ENCODE measurements around the gene ANGEL2.
"Not testable (repeated sequence)": the region's sequence is repeated elsewhere in the genome, so short reads cannot be mapped to it uniquely, and the experiment has no call there.

Gene ANGEL2

GRCh38 chr1:213019450-213019849 is 3.8 kb upstream of the ANGEL2 start:
- Histone ChIP-seq H3K27ac (ENCODE audit: low read depth in 2 of 2, low read length in 2 of 2) (no peak overlapping the region), H3K4me1 (ENCODE audit: control insufficient read depth in 2 of 2, insufficient read depth in 2 of 2, low read length in 2 of 2) (peaks cover 0 to 3% of the 10 kb centered on the region in 2 donors), H3K9me3 (ENCODE audit: control insufficient read depth in 2 of 2, low read length in 2 of 2) (no peaks in the 10 kb centered on the region), H3K9ac (ENCODE audit: low read depth in 1 of 2, low read length in 2 of 2) (no peak overlapping the region), H3K4me3 (ENCODE audit: low read length in 2 of 2) (no peak overlapping the region), H3K36me3 (ENCODE audit: control insufficient read depth in 2 of 2, insufficient read depth in 2 of 2, low read length in 2 of 2) (no peaks in the 10 kb centered on the region), H3K27me3 (ENCODE audit: control insufficient read depth in 2 of 2, insufficient read depth in 2 of 2, low read length in 2 of 2) (peaks cover 2 to 5% of the 10 kb centered on the region in 2 donors)

GRCh38 chr1:213017447-213018273 is 2.0 kb upstream of the ANGEL2 start:
- no peak overlapping the region for H3K9ac ChIP-seq (ENCODE audit: low read depth in 1 of 2, low read length in 2 of 2)
- no peak overlapping the region for H3K27ac ChIP-seq (ENCODE audit: low read depth in 2 of 2, low read length in 2 of 2)
- peaks cover 0 to 4% of the 10 kb centered on the region in 2 donors for H3K36me3 ChIP-seq (ENCODE audit: control insufficient read depth in 2 of 2, insufficient read depth in 2 of 2, low read length in 2 of 2)
- H3K4me3 ChIP-seq (ENCODE audit: low read length in 2 of 2): no peak overlapping the region
- peaks cover 0 to 3% of the 10 kb centered on the region in 2 donors for H3K4me1 ChIP-seq (ENCODE audit: control insufficient read depth in 2 of 2, insufficient read depth in 2 of 2, low read length in 2 of 2)
- peaks cover 0 to 2% of the 10 kb centered on the region in 2 donors for H3K27me3 ChIP-seq (ENCODE audit: control insufficient read depth in 2 of 2, insufficient read depth in 2 of 2, low read length in 2 of 2)
- no peaks in the 10 kb centered on the region for H3K9me3 ChIP-seq (ENCODE audit: control insufficient read depth in 2 of 2, low read length in 2 of 2)

DNA sequence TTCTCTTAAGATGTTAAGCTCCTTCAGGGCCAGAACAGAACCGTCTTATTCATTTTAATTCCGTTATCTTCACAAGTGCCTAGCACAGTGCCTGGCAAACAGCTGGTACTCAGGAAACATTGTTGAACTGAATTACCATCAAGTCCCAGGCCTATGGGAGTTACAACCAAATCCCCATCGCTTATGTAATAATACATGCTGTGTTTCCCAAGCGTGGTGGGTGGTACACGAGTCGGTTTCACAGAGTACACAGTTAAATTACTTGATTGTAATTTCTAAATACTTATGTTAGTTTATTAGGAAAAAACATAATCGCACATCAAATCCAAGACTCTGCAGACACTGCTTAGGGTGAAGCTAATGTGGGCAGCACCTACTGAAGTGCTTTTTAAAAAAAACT is 1.0 kb downstream of the ANGEL2 start:
- Histone ChIP-seq H3K27ac (ENCODE audit: low read depth in 2 of 2, low read length in 2 of 2) (peak overlapping the region; percentile 83 to 92), H3K27me3 (ENCODE audit: control insufficient read depth in 2 of 2, insufficient read depth in 2 of 2, low read length in 2 of 2) (no peaks in the 10 kb centered on the region), H3K4me1 (ENCODE audit: control insufficient read depth in 2 of 2, insufficient read depth in 2 of 2, low read length in 2 of 2) (peaks cover 0 to 3% of the 10 kb centered on the region in 2 donors), H3K9ac (ENCODE audit: low read depth in 1 of 2, low read length in 2 of 2) (peak overlapping the region; percentile 83 to 90), H3K9me3 (ENCODE audit: control insufficient read depth in 2 of 2, low read length in 2 of 2) (no peaks in the 10 kb centered on the region), H3K4me3 (ENCODE audit: low read length in 2 of 2) (peak overlapping the region; percentile 88 to 93), H3K36me3 (ENCODE audit: control insufficient read depth in 2 of 2, insufficient read depth in 2 of 2, low read length in 2 of 2) (peaks cover 0 to 10% of the 10 kb centered on the region in 2 donors)

GRCh38 chr1:213008564-213008963 is 7.1 kb downstream of the ANGEL2 start:
- Histone ChIP-seq H3K27ac (ENCODE audit: low read depth in 2 of 2, low read length in 2 of 2) (no peak overlapping the region), H3K4me3 (ENCODE audit: low read length in 2 of 2) (no peak overlapping the region), H3K36me3 (ENCODE audit: control insufficient read depth in 2 of 2, insufficient read depth in 2 of 2, low read length in 2 of 2) (peaks cover 11 to 30% of the 10 kb centered on the region in 2 donors), H3K4me1 (ENCODE audit: control insufficient read depth in 2 of 2, insufficient read depth in 2 of 2, low read length in 2 of 2) (no peaks in the 10 kb centered on the region), H3K9ac (ENCODE audit: low read depth in 1 of 2, low read length in 2 of 2) (no peak overlapping the region), H3K27me3 (ENCODE audit: control insufficient read depth in 2 of 2, insufficient read depth in 2 of 2, low read length in 2 of 2) (no peaks in the 10 kb centered on the region), H3K9me3 (ENCODE audit: control insufficient read depth in 2 of 2, low read length in 2 of 2) (no peaks in the 10 kb centered on the region)

DNA sequence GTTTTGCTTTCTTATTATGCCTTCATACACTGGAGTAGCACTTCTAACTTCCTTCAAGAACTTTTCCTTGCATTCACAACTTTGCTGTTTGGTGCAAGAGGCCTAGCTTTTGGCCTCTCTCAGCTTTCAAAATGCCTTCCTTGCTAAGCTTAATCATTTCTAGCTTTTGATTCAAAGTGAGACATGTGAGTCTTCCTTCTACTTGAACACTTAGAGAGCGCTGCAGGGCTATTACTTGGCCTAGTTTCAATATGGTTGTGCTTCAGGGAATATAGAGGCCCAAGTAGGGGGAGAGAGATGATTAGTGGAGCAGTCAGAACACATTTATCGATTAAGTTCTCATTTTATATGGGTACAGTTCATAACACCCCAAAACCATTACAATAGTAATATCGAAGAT is 12.4 kb downstream of the ANGEL2 start:
- Histone ChIP-seq H3K9me3 (ENCODE audit: control insufficient read depth in 2 of 2, low read length in 2 of 2) (no peaks in the 10 kb centered on the region), H3K27ac (ENCODE audit: low read depth in 2 of 2, low read length in 2 of 2) (no peak overlapping the region), H3K4me3 (ENCODE audit: low read length in 2 of 2) (no peak overlapping the region), H3K27me3 (ENCODE audit: control insufficient read depth in 2 of 2, insufficient read depth in 2 of 2, low read length in 2 of 2) (no peaks in the 10 kb centered on the region), H3K36me3 (ENCODE audit: control insufficient read depth in 2 of 2, insufficient read depth in 2 of 2, low read length in 2 of 2) (peaks cover 18 to 35% of the 10 kb centered on the region in 2 donors), H3K4me1 (ENCODE audit: control insufficient read depth in 2 of 2, insufficient read depth in 2 of 2, low read length in 2 of 2) (no peaks in the 10 kb centered on the region), H3K9ac (ENCODE audit: low read depth in 1 of 2, low read length in 2 of 2) (no peak overlapping the region)

- no peak overlapping the region for H3K27ac ChIP-seq (ENCODE audit: low read depth in 2 of 2, low read length in 2 of 2)
- no peaks in the 10 kb centered on the region for H3K27me3 ChIP-seq (ENCODE audit: control insufficient read depth in 2 of 2, insufficient read depth in 2 of 2, low read length in 2 of 2)
- H3K9ac ChIP-seq (ENCODE audit: low read depth in 1 of 2, low read length in 2 of 2): no peak overlapping the region
- peaks cover 14 to 20% of the 10 kb centered on the region in 2 donors for H3K36me3 ChIP-seq (ENCODE audit: control insufficient read depth in 2 of 2, insufficient read depth in 2 of 2, low read length in 2 of 2)
- no peaks in the 10 kb centered on the region for H3K9me3 ChIP-seq (ENCODE audit: control insufficient read depth in 2 of 2, low read length in 2 of 2)
- H3K4me1 ChIP-seq (ENCODE audit: control insufficient read depth in 2 of 2, insufficient read depth in 2 of 2, low read length in 2 of 2): no peaks in the 10 kb centered on the region
- H3K4me3 ChIP-seq (ENCODE audit: low read length in 2 of 2): no peak overlapping the region
These were observed 20.7 kb downstream of the ANGEL2 start for GRCh38 chr1:212994926-212995325.

DNA sequence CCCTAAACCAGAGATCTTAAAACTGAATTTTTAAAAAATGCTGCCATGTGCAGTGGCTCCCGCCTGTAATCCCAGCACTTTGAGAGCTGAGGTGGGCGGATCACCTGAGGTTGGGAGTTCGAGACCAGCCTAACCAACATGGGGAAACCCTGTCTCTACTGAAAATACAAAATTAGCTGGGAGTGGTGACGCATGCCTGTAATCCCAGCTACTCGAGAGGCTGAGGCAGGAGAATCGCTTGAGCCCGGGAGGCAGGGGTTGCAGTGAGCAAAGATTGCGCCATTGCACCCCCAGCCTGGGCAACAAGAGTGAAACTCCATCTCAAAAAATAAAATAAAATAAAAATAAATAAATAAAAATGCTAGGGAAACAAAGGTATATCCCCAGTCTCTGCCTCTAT is 21.7 kb downstream of the ANGEL2 start:
- peaks cover 10 to 16% of the 10 kb centered on the region in 2 donors for H3K36me3 ChIP-seq (ENCODE audit: control insufficient read depth in 2 of 2, insufficient read depth in 2 of 2, low read length in 2 of 2)

DNA sequence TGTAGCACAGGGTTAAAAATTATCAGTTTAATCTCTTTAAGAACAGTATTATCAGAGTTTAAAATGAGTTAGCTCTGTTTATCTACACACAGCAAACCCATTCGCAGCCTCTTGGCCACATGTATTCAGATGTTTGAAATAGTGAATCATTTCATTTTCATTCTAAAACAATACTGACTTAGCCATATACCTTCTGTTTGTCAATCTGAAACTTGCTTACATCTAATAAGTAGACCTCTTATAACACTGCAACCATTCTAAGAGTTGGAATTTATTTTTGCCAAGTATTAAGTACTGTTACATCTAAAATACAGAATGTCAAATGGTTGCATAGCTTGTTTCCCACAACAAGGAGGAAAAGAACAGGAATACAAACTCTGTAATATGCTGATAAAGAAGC is 25.4 kb downstream of the ANGEL2 start:
- Histone ChIP-seq H3K4me1 (ENCODE audit: control insufficient read depth in 2 of 2, insufficient read depth in 2 of 2, low read length in 2 of 2) (no peaks in the 10 kb centered on the region), H3K9ac (ENCODE audit: low read depth in 1 of 2, low read length in 2 of 2) (no peak overlapping the region), H3K27ac (ENCODE audit: low read depth in 2 of 2, low read length in 2 of 2) (no peak overlapping the region), H3K36me3 (ENCODE audit: control insufficient read depth in 2 of 2, insufficient read depth in 2 of 2, low read length in 2 of 2) (peaks cover 0 to 10% of the 10 kb centered on the region in 2 donors), H3K27me3 (ENCODE audit: control insufficient read depth in 2 of 2, insufficient read depth in 2 of 2, low read length in 2 of 2) (no peaks in the 10 kb centered on the region), H3K4me3 (ENCODE audit: low read length in 2 of 2) (no peak overlapping the region), H3K9me3 (ENCODE audit: control insufficient read depth in 2 of 2, low read length in 2 of 2) (no peaks in the 10 kb centered on the region)

More for the DNA sequence above, 21.7 kb downstream of the ANGEL2 start:
- H3K9ac ChIP-seq (ENCODE audit: low read depth in 1 of 2, low read length in 2 of 2); H3K4me1 ChIP-seq (ENCODE audit: control insufficient read depth in 2 of 2, insufficient read depth in 2 of 2, low read length in 2 of 2); H3K4me3 ChIP-seq (ENCODE audit: low read length in 2 of 2); H3K27me3 ChIP-seq (ENCODE audit: control insufficient read depth in 2 of 2, insufficient read depth in 2 of 2, low read length in 2 of 2); H3K9me3 ChIP-seq (ENCODE audit: control insufficient read depth in 2 of 2, low read length in 2 of 2); H3K27ac ChIP-seq (ENCODE audit: low read depth in 2 of 2, low read length in 2 of 2): not testable (repeated sequence)

- Histone ChIP-seq H3K4me1 (ENCODE audit: control insufficient read depth in 2 of 2, insufficient read depth in 2 of 2, low read length in 2 of 2) (no peaks in the 10 kb centered on the region), H3K27me3 (ENCODE audit: control insufficient read depth in 2 of 2, insufficient read depth in 2 of 2, low read length in 2 of 2) (no peaks in the 10 kb centered on the region), H3K4me3 (ENCODE audit: low read length in 2 of 2) (no peak overlapping the region), H3K9ac (ENCODE audit: low read depth in 1 of 2, low read length in 2 of 2) (no peak overlapping the region), H3K27ac (ENCODE audit: low read depth in 2 of 2, low read length in 2 of 2) (no peak overlapping the region), H3K36me3 (ENCODE audit: control insufficient read depth in 2 of 2, insufficient read depth in 2 of 2, low read length in 2 of 2) (peaks cover 0 to 2% of the 10 kb centered on the region in 2 donors), H3K9me3 (ENCODE audit: control insufficient read depth in 2 of 2, low read length in 2 of 2) (no peaks in the 10 kb centered on the region)
These were observed 27.9 kb downstream of the ANGEL2 start for GRCh38 chr1:212987702-212988322.

DNA sequence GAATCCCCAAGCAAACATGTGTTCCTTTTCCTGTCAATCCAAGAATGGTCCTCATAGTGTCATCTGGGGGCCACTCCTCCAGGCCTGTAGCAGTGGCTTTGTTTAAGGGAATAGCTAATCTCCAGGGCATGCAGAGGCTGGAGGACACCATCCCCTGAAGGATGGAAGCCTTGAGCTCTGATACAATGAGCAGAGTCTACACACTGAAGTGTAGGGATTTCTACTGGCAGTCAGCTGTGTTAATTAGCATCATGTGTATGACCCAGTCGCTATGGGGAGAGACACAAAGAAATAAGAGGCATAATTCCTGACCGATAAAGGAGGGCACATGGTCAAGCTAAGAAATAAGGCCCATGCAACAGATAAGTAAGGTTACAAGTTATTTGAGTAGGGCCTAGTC is 29.1 kb downstream of the ANGEL2 start:
- no peaks in the 10 kb centered on the region for H3K9me3 ChIP-seq (ENCODE audit: control insufficient read depth in 2 of 2, low read length in 2 of 2)
- H3K27me3 ChIP-seq (ENCODE audit: control insufficient read depth in 2 of 2, insufficient read depth in 2 of 2, low read length in 2 of 2): no peaks in the 10 kb centered on the region
- no peaks in the 10 kb centered on the region for H3K4me1 ChIP-seq (ENCODE audit: control insufficient read depth in 2 of 2, insufficient read depth in 2 of 2, low read length in 2 of 2)
- no peak overlapping the region for H3K4me3 ChIP-seq (ENCODE audit: low read length in 2 of 2)
- no peak overlapping the region for H3K9ac ChIP-seq (ENCODE audit: low read depth in 1 of 2, low read length in 2 of 2)
- no peak overlapping the region for H3K27ac ChIP-seq (ENCODE audit: low read depth in 2 of 2, low read length in 2 of 2)
- H3K36me3 ChIP-seq (ENCODE audit: control insufficient read depth in 2 of 2, insufficient read depth in 2 of 2, low read length in 2 of 2): no peaks in the 10 kb centered on the region

Data from mucosa of rectum (tissue), 2 donors.